ENCODE measurements around the gene TTC38.

- TF ChIP-seq EZH2phosphoT487 (IDR thresholded peaks at IDR 0.05; ENCODE audit: insufficient read depth, low read depth) (no peak), EZH2 (IDR thresholded peaks at IDR 0.05; ENCODE audit: insufficient read depth, poor library complexity, severe bottlenecking) (no peak)
Measured at GRCh38 chr22:46242076-46242475, 25.7 kb upstream of the TTC38 start.
